HG03066 (cell line): ENCODE measurements around the gene GAL3ST3.
"Not testable (repeated sequence)": the region's sequence is repeated elsewhere in the genome, so short reads cannot be mapped to it uniquely, and the experiment has no call there.

Experiments used
- ATAC-seq: cut with Tn5 transposase; IDR thresholded peaks from one replicate; pipeline ENCODE4 v1.9.1; 2021; ENCODE audit warnings: low read depth; ENCODE audit not compliant: unreplicated experiment

Gene GAL3ST3

GRCh38 chr11:66014804-66015453 lies 34.0 kb downstream of the GAL3ST3 start:
- ATAC-seq, result no peak

GRCh38 chr11:66013762-66014100 lies 35.2 kb downstream of the GAL3ST3 start:
- ATAC-seq, result no peak

DNA sequence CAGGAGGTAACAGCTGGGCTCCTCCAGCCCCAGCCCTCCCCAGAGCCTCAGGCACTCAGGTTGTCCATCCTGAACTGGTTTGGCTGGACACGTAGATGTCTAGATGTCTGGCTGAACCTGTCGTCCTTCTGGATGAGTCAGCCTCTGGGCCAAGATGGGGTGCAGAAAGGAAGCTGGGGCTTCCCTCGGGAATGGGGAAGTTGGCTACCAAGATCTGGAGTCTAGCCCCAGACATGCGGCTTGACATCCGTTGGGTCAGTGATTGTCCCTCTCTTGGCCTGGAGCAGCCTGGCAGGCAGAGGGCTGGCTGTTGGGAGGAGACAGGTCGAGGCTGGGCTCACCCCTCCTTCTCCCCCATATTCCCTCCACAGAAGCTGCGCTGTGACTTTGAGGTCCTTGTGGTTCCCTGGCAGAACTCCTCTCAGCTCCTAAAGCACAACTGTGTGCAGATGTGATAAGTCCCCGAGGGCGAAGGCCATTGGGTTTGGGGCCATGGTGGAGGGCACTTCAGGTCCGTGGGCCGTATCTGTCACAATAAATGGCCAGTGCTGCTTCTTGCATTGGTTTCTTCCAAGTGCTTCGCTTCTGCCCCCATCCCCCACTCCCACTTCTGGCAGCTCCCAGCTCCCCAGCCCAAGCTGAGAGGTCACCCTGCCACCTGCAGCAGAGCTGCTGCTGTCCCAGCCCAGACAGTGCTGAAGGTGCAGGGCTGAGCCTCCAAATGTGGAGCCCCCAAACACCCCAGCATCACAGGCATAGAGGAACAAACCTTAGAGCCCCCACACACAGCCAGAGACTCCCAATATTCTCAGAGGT lies 35.8 kb downstream of the GAL3ST3 start:
- ATAC-seq, result no peak

DNA sequence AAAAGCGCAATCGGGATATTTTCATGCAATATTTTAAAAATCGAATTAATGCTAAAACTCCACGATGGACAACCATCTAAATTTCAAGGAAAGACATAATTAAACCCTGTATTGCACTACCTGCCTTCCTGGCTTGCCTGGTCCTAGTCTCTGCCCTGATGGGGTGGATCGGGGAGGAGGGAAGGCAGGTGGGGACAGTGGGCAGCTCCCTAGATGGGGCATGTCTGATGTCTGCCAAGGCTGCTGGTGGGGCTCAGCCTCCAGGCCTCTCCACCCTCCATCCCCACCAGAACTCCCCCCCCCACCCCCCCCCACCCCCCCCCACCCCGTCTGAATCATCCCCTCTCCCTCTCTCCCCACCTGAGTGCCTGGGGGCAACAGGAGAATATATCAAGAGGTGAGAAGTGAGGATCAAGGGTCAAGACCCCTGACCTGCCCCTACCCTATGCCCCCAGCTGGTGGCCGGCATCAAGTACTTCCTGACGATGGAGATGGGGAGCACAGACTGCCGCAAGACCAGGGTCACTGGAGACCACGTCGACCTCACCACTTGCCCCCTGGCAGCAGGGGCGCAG lies 36.5 kb downstream of the GAL3ST3 start:
- ATAC-seq, result no peak

DNA sequence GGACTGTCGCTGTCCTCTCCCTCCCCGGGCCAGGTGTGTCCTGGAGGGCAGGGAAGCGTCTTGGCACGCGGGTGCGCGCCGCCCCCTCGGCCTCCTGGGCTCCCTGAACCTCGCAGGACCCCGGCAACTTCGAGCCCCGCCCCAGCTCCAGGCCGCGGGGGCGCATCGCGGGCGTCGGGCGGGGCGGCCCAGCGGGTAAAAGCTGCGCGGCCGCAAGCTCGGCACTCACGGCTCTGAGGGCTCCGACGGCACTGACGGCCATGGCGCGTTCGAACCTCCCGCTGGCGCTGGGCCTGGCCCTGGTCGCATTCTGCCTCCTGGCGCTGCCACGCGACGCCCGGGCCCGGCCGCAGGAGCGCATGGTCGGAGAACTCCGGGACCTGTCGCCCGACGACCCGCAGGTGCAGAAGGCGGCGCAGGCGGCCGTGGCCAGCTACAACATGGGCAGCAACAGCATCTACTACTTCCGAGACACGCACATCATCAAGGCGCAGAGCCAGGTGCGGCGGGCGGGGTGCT lies 37.1 kb downstream of the GAL3ST3 start, which contains the start of gene CST6:
TSS of gene CST6 (plus strand) at position 224 of the 519 bp plus-strand sequence. CDS start at position 261, 37 bp downstream.
- no peak for ATAC-seq

- no peak for ATAC-seq
These were observed 37.6 kb downstream of the GAL3ST3 start for GRCh38 chr11:66011239-66011784.

DNA sequence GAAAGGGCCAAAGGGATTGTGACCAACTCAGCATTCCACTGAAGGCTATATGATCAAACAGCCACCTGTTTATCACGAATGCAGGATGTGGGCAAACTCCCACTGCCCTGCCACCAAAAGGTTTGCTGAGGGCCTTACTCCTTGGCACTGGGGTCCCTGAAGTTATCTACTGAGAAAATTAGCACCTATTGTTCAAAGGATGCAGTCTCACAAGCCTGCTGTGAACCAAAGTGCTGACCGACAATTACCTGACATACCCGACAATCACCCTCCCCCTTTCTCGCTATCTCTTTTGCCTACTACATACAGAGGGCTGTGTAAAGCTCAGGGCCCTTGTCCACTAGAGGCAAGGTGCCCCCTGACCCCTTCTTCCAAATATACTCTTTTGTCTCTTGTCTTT lies 38.9 kb downstream of the GAL3ST3 start:
- ATAC-seq, result not testable (repeated sequence)

- ATAC-seq, result no peak
These were observed 40.4 kb downstream of the GAL3ST3 start for GRCh38 chr11:66008468-66009101.

GRCh38 chr11:66008095-66008467 lies 40.9 kb downstream of the GAL3ST3 start:
- ATAC-seq, result no peak

GRCh38 chr11:66007201-66007634 lies 41.7 kb downstream of the GAL3ST3 start:
- ATAC-seq, result no peak

- ATAC-seq, result no peak
These were observed 42.1 kb downstream of the GAL3ST3 start for GRCh38 chr11:66006891-66007176.

GRCh38 chr11:66006134-66006890 lies 42.6 kb downstream of the GAL3ST3 start:
- no peak for ATAC-seq

DNA sequence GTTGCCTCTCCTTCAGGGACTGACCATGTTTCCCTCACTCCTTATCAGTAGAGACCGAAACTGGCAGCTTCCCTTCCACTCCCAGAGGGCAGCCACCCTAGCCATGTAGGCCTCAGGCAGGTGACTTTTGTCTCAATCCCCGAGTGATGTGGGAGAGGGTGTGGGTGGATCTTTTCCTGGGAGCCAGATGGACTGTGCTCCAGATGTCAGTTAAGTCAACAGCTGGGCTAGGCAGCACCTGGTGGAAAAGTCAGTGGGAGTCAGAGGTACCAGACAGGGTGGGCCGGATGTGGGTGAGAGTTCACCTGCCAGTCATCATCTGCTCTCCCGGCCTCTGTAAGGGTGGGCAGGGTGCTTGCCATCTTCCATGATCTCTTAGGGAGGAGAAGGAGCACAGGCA lies 44.8 kb downstream of the GAL3ST3 start:
- ATAC-seq, result no peak

DNA sequence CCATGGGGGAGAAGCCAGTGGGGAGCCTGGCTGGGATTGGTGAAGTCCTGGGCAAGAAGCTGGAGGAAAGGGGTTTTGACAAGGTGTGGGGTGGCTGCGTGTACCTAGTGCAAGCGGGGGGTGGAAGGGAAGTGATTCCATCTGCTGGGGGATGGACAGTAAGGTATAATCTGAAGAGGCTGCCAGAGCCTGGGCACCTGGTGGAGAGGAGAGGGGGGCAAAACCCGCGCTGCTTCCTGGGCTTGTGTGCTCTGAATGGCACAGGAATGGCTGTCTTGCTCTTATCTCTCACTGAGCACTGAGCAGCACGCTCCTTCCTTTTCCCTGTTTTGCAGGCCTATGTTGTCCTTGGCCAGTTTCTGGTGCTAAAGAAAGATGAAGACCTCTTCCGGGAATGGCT lies 45.7 kb downstream of the GAL3ST3 start:
- no peak for ATAC-seq

DNA sequence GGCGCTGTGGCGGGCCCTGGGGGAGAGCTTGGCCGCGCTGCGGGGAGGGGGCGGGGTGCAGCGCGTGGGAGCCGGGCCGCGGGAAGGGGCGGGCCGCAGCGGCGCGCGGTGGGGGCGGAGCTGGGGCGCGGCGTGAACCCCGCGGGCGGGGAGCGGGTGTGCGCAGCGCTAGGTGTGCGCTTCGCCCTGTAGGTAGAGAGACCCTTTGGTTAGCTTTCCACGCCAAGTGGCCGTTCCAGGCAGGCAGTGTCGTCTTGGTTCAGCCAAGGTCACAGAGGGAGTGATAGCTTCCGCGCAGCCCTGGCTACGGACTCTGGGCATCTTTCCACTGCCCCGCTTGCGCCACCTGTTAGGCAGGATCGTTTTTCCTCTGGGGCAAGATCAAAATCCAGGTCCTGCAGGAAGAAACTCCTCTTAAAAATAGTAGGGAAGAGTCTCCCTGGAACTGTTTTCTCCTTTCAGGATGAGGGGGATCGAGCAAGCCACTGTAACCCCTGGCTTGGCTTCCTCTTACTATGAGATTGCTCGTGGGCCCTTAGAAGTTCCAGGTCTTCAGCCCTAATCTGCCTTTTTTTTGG lies 46.2 kb downstream of the GAL3ST3 start:
- peak; percentile 47 for ATAC-seq

- ATAC-seq, result peak; percentile 76
These were observed 46.9 kb downstream of the GAL3ST3 start, which contains the start of the genes BANF1 and EIF1AD for GRCh38 chr11:66001942-66002647. Gene BANF1, plus strand, starts transcription at chr11:66002503. Its CDS starts 748 bp downstream, at chr11:66003251. Gene EIF1AD, minus strand, starts transcription at chr11:66002157. Its CDS starts 1,768 bp downstream, at chr11:66000389.

DNA sequence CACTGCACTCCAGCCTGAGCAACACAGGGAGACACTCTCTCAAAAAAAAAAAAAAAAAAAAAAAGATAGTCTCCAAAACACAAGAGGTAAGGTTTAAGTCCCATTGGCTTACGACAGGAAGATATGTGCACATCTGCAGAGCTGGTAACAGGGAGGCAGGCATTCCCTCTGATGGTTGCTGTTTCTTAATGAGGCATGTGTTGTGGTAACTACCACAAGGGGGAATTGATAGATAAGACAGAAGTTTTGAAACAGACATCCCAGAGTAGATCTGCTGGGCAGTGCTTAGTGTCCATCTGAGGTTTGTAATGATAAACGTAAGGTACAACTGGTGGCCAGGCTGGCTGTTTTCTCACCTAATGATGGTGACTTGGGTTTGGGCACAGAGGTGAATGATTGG lies 51.7 kb downstream of the GAL3ST3 start:
- ATAC-seq, result no peak

DNA sequence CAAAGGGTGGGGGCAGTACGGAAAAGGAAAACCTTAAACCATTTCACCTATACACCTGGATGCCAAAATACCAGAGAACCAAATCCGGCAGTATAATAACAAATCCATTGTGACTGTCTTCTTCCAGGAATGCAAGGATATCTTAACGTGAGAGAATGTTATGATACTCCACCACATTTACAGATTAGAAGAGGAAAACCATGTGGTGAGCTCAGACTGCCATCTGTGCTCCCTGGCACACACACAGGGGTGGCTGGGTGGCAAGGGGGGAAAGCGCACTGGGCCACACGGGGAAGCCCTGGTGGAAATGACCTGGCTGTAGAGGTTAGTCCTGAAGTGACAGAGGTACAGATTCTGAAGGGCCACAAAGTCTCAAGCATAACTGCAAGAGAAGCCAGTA lies 56.9 kb downstream of the GAL3ST3 start:
- ATAC-seq, result no peak
